Measurements from ENCODE around the gene OR6B1.
"Not testable (repeated sequence)": the region's sequence is repeated elsewhere in the genome, so short reads cannot be mapped to it uniquely, and the experiment has no call there.

The OR6B1 gene

DNA sequence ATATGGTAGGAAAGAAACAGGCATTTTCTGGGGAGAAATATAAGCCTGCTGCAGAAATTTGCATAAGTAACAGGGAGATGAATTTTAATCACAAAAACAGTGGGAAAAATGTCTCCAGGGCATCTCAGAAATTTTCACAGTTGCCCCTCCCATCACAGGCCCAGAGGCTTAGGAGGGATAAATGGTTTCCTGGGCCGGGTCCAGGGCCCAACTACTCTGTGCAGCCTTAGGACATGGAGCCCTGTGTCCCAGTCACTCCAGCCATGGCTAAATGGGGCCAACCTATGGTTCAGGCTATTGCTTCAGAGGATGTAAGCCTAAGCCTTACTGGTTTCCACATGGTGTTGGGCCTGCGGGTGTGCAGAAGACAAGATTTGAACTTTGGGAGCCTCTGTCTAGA is 9.2 kb downstream of the OR6B1 start:
- H3K9me3 ChIP-seq (ENCODE audit: control insufficient read depth, insufficient read depth, low read length), result no peaks in the 10 kb centered on the region
- no peak overlapping the region for H3K4me3 ChIP-seq (ENCODE audit: low read depth, low read length)
- H3K9ac ChIP-seq (ENCODE audit: low read depth, low read length), result no peak overlapping the region
- H3K36me3 ChIP-seq (ENCODE audit: control insufficient read depth, insufficient read depth, low read length), result no peaks in the 10 kb centered on the region
- no peaks in the 10 kb centered on the region for H3K4me1 ChIP-seq (ENCODE audit: control insufficient read depth, insufficient read depth, low read length)
- H3K27me3 ChIP-seq (ENCODE audit: control insufficient read depth, insufficient read depth, low read length), result no peaks in the 10 kb centered on the region

DNA sequence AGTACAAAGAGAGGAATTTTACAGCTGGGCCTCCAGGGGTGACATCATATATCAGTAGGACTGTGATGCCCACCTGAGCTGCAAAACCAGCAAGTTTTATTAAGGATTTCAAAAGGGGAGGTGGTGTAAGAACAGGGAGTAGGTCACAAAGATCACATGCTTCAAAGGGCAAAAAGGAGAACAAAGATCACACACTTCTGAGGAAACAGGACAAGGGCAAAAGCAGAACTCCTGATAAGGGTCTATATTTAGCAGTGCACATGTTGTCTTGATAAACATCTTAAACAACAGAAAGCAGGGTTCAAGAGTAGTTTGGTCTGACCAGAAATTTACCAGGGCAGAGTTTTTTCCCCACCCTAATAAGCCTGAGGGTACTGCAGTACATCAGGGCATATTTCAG is 9.9 kb downstream of the OR6B1 start:
- not testable (repeated sequence) for H3K36me3 ChIP-seq (ENCODE audit: control insufficient read depth, insufficient read depth, low read length); H3K9ac ChIP-seq (ENCODE audit: low read depth, low read length); H3K4me3 ChIP-seq (ENCODE audit: low read depth, low read length); H3K27me3 ChIP-seq (ENCODE audit: control insufficient read depth, insufficient read depth, low read length); H3K4me1 ChIP-seq (ENCODE audit: control insufficient read depth, insufficient read depth, low read length); H3K9me3 ChIP-seq (ENCODE audit: control insufficient read depth, insufficient read depth, low read length)

DNA sequence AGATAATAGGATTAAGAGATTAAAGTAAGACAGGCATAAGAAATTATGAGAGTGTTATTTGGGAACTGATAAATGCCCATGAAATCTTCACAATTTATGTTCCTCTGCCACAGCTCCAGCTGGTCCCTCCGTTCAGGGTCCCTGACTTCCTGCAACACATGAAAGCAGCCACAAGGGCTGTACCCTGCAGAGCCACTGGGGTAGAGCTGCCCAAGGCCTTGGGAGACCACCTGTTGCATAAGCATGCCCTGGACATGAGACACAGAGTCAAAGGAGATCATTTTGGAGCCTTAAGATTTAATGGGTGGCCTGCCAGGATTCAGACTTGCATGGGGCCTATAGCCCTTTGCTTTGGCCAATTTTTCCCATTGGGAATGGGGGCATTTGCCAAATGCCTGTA is 10.7 kb downstream of the OR6B1 start:
- not testable (repeated sequence) for H3K36me3 ChIP-seq (ENCODE audit: control insufficient read depth, insufficient read depth, low read length); H3K9ac ChIP-seq (ENCODE audit: low read depth, low read length); H3K4me3 ChIP-seq (ENCODE audit: low read depth, low read length); H3K9me3 ChIP-seq (ENCODE audit: control insufficient read depth, insufficient read depth, low read length); H3K27me3 ChIP-seq (ENCODE audit: control insufficient read depth, insufficient read depth, low read length); H3K4me1 ChIP-seq (ENCODE audit: control insufficient read depth, insufficient read depth, low read length)

DNA sequence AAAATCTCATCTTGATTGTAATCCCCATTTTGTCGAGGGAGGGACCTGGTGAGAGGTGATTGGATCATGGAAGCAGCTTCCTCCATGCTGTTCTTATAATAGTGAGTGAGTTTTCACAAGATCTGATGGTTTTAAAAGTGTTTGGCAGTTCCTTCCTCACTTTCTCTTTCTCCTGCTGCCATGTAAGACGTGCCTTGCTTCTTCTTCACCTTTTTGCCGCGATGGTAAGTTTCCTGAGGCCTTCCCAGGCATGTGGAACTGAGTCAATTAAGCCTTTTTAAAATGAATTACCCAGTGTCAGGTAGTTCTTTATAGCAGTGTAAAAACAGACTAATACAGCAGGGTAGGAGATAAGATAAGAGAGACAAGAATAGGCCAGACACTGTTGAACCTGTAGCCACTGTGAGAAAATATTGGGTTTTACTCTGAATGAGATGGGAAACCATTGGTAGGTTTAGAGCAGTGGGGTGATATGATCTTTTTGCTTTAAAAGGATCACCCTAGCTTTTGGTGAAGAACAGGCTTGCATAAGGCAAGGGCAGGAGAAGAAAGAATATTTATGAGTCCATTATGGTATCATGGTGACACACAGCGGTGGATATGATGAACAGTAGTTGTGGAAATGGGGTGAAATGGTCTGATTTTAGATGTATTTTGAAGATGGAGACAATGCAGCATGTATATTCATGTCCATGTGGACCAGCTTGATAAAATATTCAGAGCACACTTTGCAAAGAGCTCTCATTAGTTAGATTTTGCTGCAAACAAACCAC is 11.5 kb downstream of the OR6B1 start:
- no peaks in the 10 kb centered on the region for H3K27me3 ChIP-seq (ENCODE audit: control insufficient read depth, insufficient read depth, low read length)
- no peaks in the 10 kb centered on the region for H3K4me1 ChIP-seq (ENCODE audit: control insufficient read depth, insufficient read depth, low read length)
- no peak overlapping the region for H3K9ac ChIP-seq (ENCODE audit: low read depth, low read length)
- no peaks in the 10 kb centered on the region for H3K9me3 ChIP-seq (ENCODE audit: control insufficient read depth, insufficient read depth, low read length)
- H3K4me3 ChIP-seq (ENCODE audit: low read depth, low read length), result no peak overlapping the region
- no peaks in the 10 kb centered on the region for H3K36me3 ChIP-seq (ENCODE audit: control insufficient read depth, insufficient read depth, low read length)

DNA sequence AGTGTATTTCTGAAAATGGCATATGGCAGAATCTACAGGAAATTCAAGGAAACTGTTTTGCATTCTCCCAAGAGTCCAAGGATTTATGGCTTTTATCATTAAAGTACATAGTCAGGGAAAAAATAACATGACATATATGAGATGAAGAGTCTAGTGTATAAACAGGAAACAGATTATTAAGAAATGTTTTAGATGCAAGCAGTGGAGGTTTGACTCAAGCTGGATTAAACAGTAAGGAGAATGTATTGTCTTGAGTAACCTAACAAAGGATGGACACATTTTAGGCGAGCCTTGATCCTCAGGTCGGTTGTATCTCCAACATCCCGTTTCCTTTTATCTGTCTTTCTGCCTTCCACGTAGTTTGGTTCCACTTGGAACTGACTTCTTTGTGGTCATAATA is 17.9 kb downstream of the OR6B1 start:
- Histone ChIP-seq H3K36me3 (ENCODE audit: control insufficient read depth, insufficient read depth, low read length) (no peaks in the 10 kb centered on the region), H3K9ac (ENCODE audit: low read depth, low read length) (no peak overlapping the region), H3K9me3 (ENCODE audit: control insufficient read depth, insufficient read depth, low read length) (no peaks in the 10 kb centered on the region), H3K4me1 (ENCODE audit: control insufficient read depth, insufficient read depth, low read length) (no peaks in the 10 kb centered on the region), H3K27me3 (ENCODE audit: control insufficient read depth, insufficient read depth, low read length) (no peaks in the 10 kb centered on the region), H3K4me3 (ENCODE audit: low read depth, low read length) (no peak overlapping the region)

DNA sequence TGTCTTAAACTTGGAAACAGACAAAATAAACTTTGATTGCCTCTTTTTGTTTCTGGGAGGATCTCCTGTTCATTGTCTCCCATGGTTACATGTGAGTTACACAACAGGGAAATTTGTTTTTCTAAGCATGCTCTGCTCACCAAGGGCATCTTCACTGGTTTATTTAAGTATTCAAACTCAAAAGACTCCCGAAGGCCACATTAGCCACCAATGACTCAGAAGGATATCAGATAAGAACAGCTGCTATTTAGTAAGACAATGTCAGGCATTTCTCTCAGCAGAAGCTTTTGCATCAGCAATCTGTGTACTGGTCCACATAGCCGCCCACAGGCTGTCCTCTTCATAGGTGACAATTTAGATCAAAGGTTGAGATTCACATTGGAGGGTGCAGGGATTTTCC is 19.3 kb downstream of the OR6B1 start:
- no peak overlapping the region for H3K9ac ChIP-seq (ENCODE audit: low read depth, low read length)
- no peaks in the 10 kb centered on the region for H3K4me1 ChIP-seq (ENCODE audit: control insufficient read depth, insufficient read depth, low read length)
- no peaks in the 10 kb centered on the region for H3K36me3 ChIP-seq (ENCODE audit: control insufficient read depth, insufficient read depth, low read length)
- H3K4me3 ChIP-seq (ENCODE audit: low read depth, low read length), result no peak overlapping the region
- no peaks in the 10 kb centered on the region for H3K27me3 ChIP-seq (ENCODE audit: control insufficient read depth, insufficient read depth, low read length)
- no peaks in the 10 kb centered on the region for H3K9me3 ChIP-seq (ENCODE audit: control insufficient read depth, insufficient read depth, low read length)

DNA sequence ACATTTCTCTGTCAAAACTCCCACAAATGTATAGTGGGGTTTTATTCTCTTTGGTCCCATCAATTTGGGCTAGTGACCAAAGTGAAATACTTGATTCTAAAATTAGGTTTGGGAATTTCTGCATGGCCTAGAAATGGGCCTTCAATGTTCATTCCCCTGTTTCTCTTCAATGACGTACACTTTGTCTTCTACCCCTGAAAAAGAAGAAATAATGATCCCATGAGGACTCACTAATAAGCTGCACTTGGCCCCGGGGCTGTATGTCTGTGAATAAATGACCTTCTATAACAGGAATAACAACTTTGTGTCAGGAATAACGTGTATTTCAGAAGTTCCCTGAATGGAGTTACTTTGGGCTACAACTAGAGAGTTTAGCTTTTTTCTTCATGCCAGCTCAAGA is 20.2 kb downstream of the OR6B1 start:
- Histone ChIP-seq H3K4me1 (ENCODE audit: control insufficient read depth, insufficient read depth, low read length) (no peaks in the 10 kb centered on the region), H3K9ac (ENCODE audit: low read depth, low read length) (no peak overlapping the region), H3K9me3 (ENCODE audit: control insufficient read depth, insufficient read depth, low read length) (no peaks in the 10 kb centered on the region), H3K27me3 (ENCODE audit: control insufficient read depth, insufficient read depth, low read length) (no peaks in the 10 kb centered on the region), H3K36me3 (ENCODE audit: control insufficient read depth, insufficient read depth, low read length) (no peaks in the 10 kb centered on the region), H3K4me3 (ENCODE audit: low read depth, low read length) (no peak overlapping the region)

DNA sequence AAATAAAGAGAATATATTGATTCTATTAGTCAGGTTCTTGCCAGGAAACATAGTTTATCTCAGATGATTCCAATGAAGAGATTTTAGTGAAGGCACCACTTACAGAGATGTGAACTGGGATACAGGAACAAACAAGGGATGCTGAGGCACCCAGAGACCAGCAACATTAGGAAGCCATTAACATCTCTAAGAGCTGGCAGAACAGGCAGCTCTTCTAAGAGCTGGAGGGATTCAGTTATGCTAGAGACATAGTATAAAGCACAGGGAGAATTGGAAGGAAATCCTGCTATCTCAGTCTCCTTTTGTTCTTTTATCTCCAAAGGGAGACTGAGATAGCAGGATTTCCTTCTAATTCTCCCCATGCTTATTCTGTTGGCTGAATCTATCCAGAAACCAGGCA is 22.0 kb downstream of the OR6B1 start:
- Histone ChIP-seq H3K4me3 (ENCODE audit: low read depth, low read length) (no peak overlapping the region), H3K9ac (ENCODE audit: low read depth, low read length) (no peak overlapping the region), H3K36me3 (ENCODE audit: control insufficient read depth, insufficient read depth, low read length) (no peaks in the 10 kb centered on the region), H3K9me3 (ENCODE audit: control insufficient read depth, insufficient read depth, low read length) (no peaks in the 10 kb centered on the region), H3K4me1 (ENCODE audit: control insufficient read depth, insufficient read depth, low read length) (no peaks in the 10 kb centered on the region), H3K27me3 (ENCODE audit: control insufficient read depth, insufficient read depth, low read length) (no peaks in the 10 kb centered on the region)

DNA sequence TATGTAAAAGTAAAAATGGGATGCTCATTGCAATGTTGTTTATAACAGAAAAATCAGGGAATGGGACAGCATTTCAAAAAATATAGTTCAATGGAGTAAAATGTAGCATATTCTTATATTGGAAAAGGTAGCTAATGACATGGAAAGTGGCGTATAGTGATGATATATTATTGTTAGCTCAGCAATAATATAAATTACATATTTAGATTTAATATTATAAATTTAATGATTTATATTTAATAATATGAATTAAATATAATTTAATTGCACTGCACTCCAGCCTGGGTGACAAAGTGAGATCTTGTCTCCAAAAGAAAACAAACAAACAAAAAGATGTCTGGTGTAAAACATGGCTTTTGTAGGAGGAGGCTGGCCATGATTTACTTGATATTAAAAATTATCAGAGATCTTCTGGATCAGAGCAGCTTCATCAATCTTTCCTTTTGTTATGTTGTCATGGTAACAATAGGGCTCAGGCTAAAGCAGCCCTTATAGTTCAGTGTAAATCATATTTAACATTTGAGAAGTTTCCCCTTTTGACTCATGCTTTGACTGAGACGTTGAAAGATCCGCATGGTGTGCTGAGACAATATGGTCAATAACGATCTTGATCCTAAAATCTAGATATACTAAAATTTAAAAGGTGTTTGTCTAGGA is 23.2 kb downstream of the OR6B1 start:
- no peaks in the 10 kb centered on the region for H3K4me1 ChIP-seq (ENCODE audit: control insufficient read depth, insufficient read depth, low read length)
- H3K36me3 ChIP-seq (ENCODE audit: control insufficient read depth, insufficient read depth, low read length), result no peaks in the 10 kb centered on the region
- H3K9me3 ChIP-seq (ENCODE audit: control insufficient read depth, insufficient read depth, low read length), result no peaks in the 10 kb centered on the region
- H3K9ac ChIP-seq (ENCODE audit: low read depth, low read length), result no peak overlapping the region
- H3K4me3 ChIP-seq (ENCODE audit: low read depth, low read length), result no peak overlapping the region
- no peaks in the 10 kb centered on the region for H3K27me3 ChIP-seq (ENCODE audit: control insufficient read depth, insufficient read depth, low read length)

DNA sequence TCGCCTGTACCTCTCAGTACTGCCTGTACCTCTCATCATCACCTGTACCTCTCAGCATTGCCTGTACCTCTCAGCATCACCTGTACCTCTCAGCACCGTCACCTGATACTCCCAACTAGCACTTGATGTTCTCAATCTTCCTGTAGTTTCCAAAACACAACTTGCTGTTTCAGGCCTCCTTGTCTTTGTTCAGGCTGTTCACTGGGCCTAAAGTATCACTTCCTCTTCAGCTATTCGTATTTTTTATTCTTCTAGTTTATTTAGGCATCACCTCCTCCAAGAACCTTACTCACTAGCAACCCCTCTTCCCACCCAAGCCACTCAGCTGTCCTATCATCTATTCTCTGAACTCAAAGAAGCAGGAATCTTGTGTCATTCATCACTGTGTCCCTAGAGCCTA is 24.1 kb downstream of the OR6B1 start:
- H3K27me3 ChIP-seq (ENCODE audit: control insufficient read depth, insufficient read depth, low read length), result no peaks in the 10 kb centered on the region
- no peaks in the 10 kb centered on the region for H3K4me1 ChIP-seq (ENCODE audit: control insufficient read depth, insufficient read depth, low read length)
- no peaks in the 10 kb centered on the region for H3K36me3 ChIP-seq (ENCODE audit: control insufficient read depth, insufficient read depth, low read length)
- no peak overlapping the region for H3K4me3 ChIP-seq (ENCODE audit: low read depth, low read length)
- H3K9me3 ChIP-seq (ENCODE audit: control insufficient read depth, insufficient read depth, low read length), result no peaks in the 10 kb centered on the region
- no peak overlapping the region for H3K9ac ChIP-seq (ENCODE audit: low read depth, low read length)

DNA sequence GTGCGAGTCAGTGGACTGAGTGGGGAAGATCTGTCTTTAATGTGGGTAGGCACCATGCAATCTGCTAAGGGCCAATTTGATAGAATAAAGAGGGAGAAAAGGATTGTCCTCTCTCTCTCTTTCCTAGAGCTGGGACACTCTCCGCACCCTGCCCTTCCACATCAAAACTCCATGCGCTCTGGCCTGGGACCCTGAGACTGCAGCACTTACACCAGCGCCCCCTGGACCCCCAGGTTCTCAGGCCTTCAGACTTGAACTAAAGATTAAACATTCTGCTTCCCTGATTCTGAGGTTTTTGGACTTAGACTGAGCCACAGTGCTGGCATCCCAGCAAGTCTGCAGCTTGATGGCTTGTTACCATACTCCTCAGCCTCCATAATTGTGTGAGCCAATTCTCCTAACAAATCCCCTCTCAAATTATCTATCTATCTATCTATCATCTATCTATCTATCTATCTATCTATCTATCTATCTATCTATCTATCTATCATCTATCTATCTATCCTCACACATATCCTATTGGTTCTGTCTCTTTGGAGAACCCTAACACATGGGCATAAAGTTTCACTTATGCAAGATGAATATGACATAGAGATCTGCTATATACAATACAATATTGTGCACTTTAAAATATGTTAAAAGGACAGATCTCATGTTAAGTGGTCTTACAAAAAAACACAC is 26.2 kb downstream of the OR6B1 start:
- H3K27me3 ChIP-seq (ENCODE audit: control insufficient read depth, insufficient read depth, low read length), result no peaks in the 10 kb centered on the region
- no peaks in the 10 kb centered on the region for H3K9me3 ChIP-seq (ENCODE audit: control insufficient read depth, insufficient read depth, low read length)
- no peak overlapping the region for H3K9ac ChIP-seq (ENCODE audit: low read depth, low read length)
- no peaks in the 10 kb centered on the region for H3K4me1 ChIP-seq (ENCODE audit: control insufficient read depth, insufficient read depth, low read length)
- H3K36me3 ChIP-seq (ENCODE audit: control insufficient read depth, insufficient read depth, low read length), result no peaks in the 10 kb centered on the region
- H3K4me3 ChIP-seq (ENCODE audit: low read depth, low read length), result no peak overlapping the region

DNA sequence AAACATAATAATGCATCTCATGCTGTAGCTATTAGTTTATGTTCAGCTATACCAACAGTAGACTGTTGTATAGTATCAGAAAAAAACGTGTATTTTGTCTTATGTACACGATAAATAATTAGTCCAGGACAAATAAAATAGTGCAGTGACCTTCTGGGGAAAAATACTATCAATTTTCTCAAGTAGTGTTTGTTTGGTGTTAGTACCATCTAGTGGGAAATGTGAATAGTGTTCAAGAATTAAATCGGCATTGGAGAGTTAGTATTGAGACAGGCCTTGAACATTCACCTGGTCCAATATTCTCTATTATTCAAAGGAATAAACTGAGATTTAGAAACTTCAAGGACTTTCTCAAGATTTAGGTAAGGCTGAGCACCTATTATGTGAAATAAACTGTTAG is 26.9 kb downstream of the OR6B1 start:
- H3K27me3 ChIP-seq (ENCODE audit: control insufficient read depth, insufficient read depth, low read length), result no peaks in the 10 kb centered on the region
- H3K4me1 ChIP-seq (ENCODE audit: control insufficient read depth, insufficient read depth, low read length), result no peaks in the 10 kb centered on the region
- no peaks in the 10 kb centered on the region for H3K9me3 ChIP-seq (ENCODE audit: control insufficient read depth, insufficient read depth, low read length)
- H3K36me3 ChIP-seq (ENCODE audit: control insufficient read depth, insufficient read depth, low read length), result no peaks in the 10 kb centered on the region
- no peak overlapping the region for H3K9ac ChIP-seq (ENCODE audit: low read depth, low read length)
- H3K4me3 ChIP-seq (ENCODE audit: low read depth, low read length), result no peak overlapping the region

Measured in iPS-15b (cell line).